AG10803 (cell line): ENCODE data around the gene LIMA1.

Source experiments
- DNase-seq: peaks from one replicate; pipeline ENCODE4 v3.0.0; 2010; ENCODE audit warnings: low read depth
- H3K4me3 ChIP-seq: 2 replicates; pipeline ENCODE4 v1.5.1; 2011; ENCODE audit warnings: mild to moderate bottlenecking, low read length, control low read depth
- CTCF ChIP-seq: conservative IDR thresholded peaks from 2 replicates; pipeline ENCODE4 v1.5.1; 2011; ENCODE audit warnings: mild to moderate bottlenecking, low read length, control low read depth, inconsistent platforms

LIMA1 gene

DNA sequence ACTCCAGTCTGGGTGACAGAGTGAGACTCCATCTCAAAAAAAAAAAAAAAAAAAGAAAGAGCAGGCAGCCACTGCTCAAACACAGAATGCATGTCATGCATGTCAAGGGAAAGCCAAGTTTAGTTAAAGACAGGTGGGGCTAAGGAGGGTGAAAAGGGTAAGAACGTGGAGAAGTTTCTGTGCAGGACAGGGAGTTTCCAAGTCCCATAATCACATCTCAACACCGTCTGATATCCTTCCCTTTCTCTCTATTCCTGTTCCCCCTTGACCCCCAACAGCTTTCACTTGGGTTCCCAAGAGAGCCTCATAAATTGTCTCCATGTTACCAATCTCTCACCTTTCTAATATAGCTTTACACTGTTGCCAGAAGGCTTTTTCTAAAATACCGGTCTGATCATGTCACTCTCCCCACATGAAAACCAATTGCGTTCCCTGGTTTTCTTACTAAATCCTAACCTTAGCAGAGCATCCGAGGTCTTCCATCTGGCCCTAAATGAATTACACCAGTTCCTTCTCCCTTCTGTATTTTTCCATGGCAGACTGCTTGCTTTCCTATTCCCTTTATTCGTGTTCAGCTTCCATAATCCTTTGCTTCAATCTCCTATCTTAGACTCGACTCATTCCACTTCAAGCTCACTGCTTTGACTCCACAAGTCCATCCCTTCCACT is 37.0 kb downstream of the LIMA1 start:
- no peak for TF ChIP-seq CTCF
- no peak overlapping the region for H3K4me3 ChIP-seq
- no peak for DNase-seq

DNA sequence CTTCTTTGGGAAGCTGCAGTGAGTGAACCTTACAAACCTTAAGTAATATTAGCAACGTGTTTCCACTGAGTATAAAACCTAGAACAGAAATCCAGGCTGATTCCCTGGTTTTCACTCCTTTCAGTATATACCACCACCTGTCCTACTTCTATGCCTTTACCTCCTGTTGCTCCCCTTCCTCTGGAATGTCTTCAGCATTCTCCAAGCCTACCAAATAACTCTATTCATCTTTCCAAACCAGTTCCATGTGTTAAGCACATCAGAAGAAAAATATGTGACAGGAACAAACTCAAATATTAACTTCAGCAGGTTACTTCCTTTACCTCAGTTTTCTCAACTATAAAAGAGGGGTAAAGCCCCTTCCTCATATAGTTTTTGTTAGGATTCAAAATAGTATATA is 39.8 kb downstream of the LIMA1 start:
- no peak for TF ChIP-seq CTCF
- peak; percentile 38 for DNase-seq
- no peak overlapping the region for H3K4me3 ChIP-seq

DNA sequence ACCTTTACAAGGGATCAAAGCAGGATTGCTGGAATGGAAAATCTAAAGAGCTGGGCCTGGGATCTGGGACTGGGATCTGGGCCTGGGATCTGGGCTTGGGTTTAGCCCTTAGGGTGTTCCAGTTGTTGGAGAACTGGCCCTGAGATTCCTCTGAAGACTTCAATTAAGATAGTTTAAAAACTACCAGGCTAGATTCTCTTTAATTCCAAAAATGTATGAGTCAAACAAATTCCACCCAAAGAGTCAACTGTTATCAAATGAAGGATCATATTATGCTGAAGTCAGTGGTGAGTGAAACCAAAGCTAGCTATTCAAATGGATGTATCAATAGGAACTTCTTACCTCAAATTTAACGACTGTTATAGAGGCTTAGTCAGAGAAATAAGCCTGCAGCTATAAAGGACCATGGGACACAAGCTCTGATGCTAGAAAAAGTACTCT is 40.5 kb downstream of the LIMA1 start:
- TF ChIP-seq CTCF = no peak
- H3K4me3 ChIP-seq = peak overlapping the region; percentile 41
- DNase-seq = peak; percentile 79

DNA sequence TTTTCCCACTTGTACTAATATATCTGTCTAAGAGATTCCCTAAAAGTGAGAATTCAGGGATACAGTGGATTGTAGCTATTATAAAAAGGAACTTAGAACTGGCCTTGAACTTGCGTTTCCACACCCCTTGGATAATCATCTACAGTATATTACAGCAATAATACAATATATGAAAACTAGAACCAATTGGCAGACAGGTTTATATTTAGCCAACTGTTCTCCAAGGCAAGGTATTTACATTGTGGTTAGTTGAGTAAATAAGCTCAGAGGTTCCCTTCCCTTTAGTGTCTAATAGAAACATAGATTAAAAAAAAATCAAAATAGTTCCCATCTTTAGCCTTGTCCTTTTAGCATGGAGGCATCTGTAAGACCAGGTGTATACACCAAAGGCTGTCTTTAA is 42.1 kb downstream of the LIMA1 start:
- no peak for TF ChIP-seq CTCF
- DNase-seq = no peak
- no peak overlapping the region for H3K4me3 ChIP-seq

- DNase-seq = peak; percentile 67
- TF ChIP-seq CTCF = no peak
- H3K4me3 ChIP-seq = no peak overlapping the region
Measured at GRCh38 chr12:50240792-50241114, 42.6 kb downstream of the LIMA1 start.

GRCh38 chr12:50240096-50240791 is 43.1 kb downstream of the LIMA1 start:
- H3K4me3 ChIP-seq = no peak overlapping the region

More at GRCh38 chr12:50240096-50240791, 43.1 kb downstream of the LIMA1 start:
- no peak for TF ChIP-seq CTCF
- no peak for DNase-seq
